Mesothelial cell of epicardium (in vitro differentiated cells): ENCODE results near the gene PDE6G. TPM values are rescaled to one million over a fixed set of nuclear protein-coding genes. Genes with fewer than 3 reads are reported as not detected.
A peak's percentile ranks its signal among the peaks of the same experiment; 100 is the strongest.

Source experiments
- DNase-seq, 2 experiments: peaks; one replicate each; pipeline ENCODE4 v3.0.0; 2021; ENCODE audit warnings: low spot score in 2 of 2; ENCODE audit not compliant: unreplicated experiment in 2 of 2
- H3K27ac Mint-ChIP-seq: 2 replicates; pipeline ENCODE4 v1.8.0; 2021; ENCODE audit warnings: mixed read lengths
- H3K27me3 Mint-ChIP-seq: 2 replicates; pipeline ENCODE4 v1.8.0; 2021; ENCODE audit warnings: low read depth, mixed read lengths
- H3K36me3 Mint-ChIP-seq: 2 replicates; pipeline ENCODE4 v1.8.0; 2021; ENCODE audit warnings: mixed read lengths
- H3K4me1 Mint-ChIP-seq: 2 replicates; pipeline ENCODE4 v1.8.0; 2021; ENCODE audit warnings: mixed read lengths
- H3K4me3 Mint-ChIP-seq: 2 replicates; pipeline ENCODE4 v1.8.0; 2021; ENCODE audit warnings: mild to moderate bottlenecking, moderate library complexity, mixed read lengths
- H3K9me3 Mint-ChIP-seq: 2 replicates; pipeline ENCODE4 v1.8.0; 2021; ENCODE audit warnings: mixed read lengths
- microRNA-seq: library from miRNA; unstranded; fragments of <30 nt; microRNA quantifications from one replicate; pipeline ENCODE4 v1.2.0, GENCODE V29; 2021; ENCODE audit warnings: inconsistent platforms, mixed read lengths
- total RNA-seq: library from RNA; stranded (reverse); gene quantifications from 3 replicates; pipeline ENCODE4 v1.2.1, GENCODE V29; 2021
- TF ChIP-seq, protein P1 (sequence below): fragments of 200-600 bp; sonication (generic); IDR thresholded peaks from one replicate; pipeline ENCODE4 v1.5.0; 2021; ENCODE audit warnings: antibody characterized with exemption; ENCODE audit not compliant: unreplicated experiment

Gene PDE6G
- total RNA-seq, 1 donor from 2014 or later, result 1.4 TPM

DNA sequence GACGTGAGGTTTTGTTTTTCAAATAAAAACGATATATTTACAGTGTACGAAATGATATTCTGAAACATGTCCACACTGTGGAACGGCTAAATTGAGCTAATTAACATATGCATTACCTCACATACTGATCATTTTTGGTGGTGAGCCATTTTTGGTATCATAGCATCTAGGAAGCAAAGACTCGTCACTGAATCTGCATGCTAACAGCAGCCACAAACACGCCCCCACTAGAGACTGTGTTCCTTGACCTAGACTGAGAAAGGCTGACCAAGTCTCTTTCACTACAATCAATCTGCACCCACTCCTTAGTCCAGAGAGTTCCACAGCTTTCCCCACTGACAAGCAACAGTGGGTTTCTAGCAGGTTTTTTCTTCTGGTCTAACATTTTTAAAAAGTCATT, 48.9 kb downstream of the PDE6G start:
- Mint-ChIP-seq H3K4me3 (no peak overlapping the region), H3K9me3 (no peaks in the 10 kb centered on the region), H3K27ac (no peak overlapping the region), H3K4me1 (no peaks in the 10 kb centered on the region), H3K36me3 (peaks cover 33% of the 10 kb centered on the region), H3K27me3 (no peaks in the 10 kb centered on the region)
- DNase-seq, result no peak
- TF ChIP-seq, protein P1, sequence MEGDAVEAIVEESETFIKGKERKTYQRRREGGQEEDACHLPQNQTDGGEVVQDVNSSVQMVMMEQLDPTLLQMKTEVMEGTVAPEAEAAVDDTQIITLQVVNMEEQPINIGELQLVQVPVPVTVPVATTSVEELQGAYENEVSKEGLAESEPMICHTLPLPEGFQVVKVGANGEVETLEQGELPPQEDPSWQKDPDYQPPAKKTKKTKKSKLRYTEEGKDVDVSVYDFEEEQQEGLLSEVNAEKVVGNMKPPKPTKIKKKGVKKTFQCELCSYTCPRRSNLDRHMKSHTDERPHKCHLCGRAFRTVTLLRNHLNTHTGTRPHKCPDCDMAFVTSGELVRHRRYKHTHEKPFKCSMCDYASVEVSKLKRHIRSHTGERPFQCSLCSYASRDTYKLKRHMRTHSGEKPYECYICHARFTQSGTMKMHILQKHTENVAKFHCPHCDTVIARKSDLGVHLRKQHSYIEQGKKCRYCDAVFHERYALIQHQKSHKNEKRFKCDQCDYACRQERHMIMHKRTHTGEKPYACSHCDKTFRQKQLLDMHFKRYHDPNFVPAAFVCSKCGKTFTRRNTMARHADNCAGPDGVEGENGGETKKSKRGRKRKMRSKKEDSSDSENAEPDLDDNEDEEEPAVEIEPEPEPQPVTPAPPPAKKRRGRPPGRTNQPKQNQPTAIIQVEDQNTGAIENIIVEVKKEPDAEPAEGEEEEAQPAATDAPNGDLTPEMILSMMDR, result no peak

DNA sequence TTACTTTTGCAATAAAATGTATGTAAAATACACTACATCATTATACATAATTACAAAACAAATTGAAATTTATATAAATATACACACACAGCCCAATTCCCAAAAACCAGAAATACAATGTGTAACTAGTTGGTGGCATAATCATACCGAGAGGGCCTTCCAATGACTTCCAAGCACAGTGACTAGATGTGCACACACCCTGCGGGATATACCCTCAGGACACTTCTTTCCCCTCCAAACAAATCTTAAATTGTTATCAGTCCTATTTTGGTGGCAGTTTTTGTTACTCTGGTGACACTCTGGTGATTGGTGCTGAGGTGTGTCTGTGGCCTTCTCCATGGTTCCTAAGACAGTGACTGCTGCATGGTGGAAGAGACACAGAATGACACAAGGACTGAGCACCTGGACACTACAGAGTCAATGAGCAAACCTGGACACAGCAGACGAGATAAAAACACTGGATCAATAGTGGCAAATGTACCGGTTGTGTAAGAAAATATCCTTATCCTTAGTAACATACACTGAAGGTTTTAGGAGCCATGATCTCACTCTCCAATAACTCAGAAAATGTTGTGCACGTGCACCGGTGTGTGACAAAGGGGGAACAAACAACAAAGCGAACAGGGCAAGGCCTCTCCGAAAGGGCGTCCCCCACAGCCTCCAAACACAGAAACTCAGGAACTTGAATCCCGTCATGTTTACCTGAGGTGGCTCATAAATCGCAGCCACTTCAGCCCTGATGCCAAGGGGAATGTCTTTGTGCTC, 52.3 kb downstream of the PDE6G start:
- H3K27ac Mint-ChIP-seq, result no peak overlapping the region
- TF ChIP-seq, protein P1, result no peak
- H3K9me3 Mint-ChIP-seq, result no peaks in the 10 kb centered on the region
- H3K36me3 Mint-ChIP-seq, result peaks cover 21% of the 10 kb centered on the region
- no peak for DNase-seq
- H3K27me3 Mint-ChIP-seq, result no peaks in the 10 kb centered on the region
- no peak overlapping the region for H3K4me3 Mint-ChIP-seq
- no peaks in the 10 kb centered on the region for H3K4me1 Mint-ChIP-seq

DNA sequence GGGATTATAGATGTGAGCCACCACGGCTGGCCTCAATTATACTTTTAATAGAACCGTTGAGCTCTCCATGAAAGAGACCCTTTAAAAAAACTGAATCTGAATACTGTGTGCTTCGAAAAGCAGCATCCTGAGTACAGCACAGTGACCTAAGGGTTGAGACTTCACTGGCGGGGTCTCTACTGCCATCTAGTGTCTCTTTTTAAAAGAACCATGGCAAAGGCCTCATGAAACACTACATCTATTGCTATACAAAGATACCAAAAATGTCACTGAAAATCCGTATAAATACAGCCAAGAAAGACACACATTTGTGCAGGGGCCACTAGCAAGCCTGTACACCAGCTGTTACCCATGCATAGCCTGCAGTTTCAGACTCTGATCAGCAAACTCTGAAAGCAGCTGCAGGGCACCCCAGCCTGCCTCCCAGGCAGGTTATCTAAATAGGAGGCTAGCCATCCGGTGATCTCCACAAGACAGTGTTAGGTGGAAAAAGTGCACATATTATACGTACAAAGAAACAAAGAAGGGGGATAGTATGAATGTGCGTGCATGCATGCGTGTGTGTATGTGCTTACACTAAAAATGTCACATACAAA, 54.7 kb downstream of the PDE6G start:
- no peak overlapping the region for H3K4me3 Mint-ChIP-seq
- TF ChIP-seq, protein P1, result peak; percentile 57
- H3K27ac Mint-ChIP-seq, result no peak overlapping the region
- H3K9me3 Mint-ChIP-seq, result no peaks in the 10 kb centered on the region
- H3K36me3 Mint-ChIP-seq, result peaks cover 23% of the 10 kb centered on the region
- no peak for DNase-seq
- no peaks in the 10 kb centered on the region for H3K4me1 Mint-ChIP-seq
- H3K27me3 Mint-ChIP-seq, result no peaks in the 10 kb centered on the region

Small RNA genes lying within 50 kb of the gene (microRNA-seq; reads per million reads assigned to microRNA genes)
- 0.88 reads per million for gene MIR6786

Other genes starting within 250 kb of the PDE6G start
- gene ACTG1, start 143.7 kb downstream of the PDE6G start, total RNA-seq, result 4,391 to 4,678 TPM (median 4,589 TPM) in 3 replicates
- gene FSCN2, start 128.2 kb downstream of the PDE6G start, total RNA-seq, result 13.0 to 17.3 TPM (median 13.3 TPM) in 3 replicates
- 35.4 to 37.2 TPM (median 36.0 TPM) in 3 replicates for gene FAAP100, start 104.2 kb downstream of the PDE6G start, total RNA-seq
- 93.3 to 102 TPM (median 94.5 TPM) in 3 replicates for gene NPLOC4, start 19.4 kb downstream of the PDE6G start, total RNA-seq
- 2.9 to 3.7 TPM (median 3.1 TPM) in 3 replicates for gene TSPAN10, start 19.3 kb downstream of the PDE6G start, total RNA-seq
- 23.9 to 26.5 TPM (median 25.7 TPM) in 3 replicates for gene OXLD1, start 10.1 kb upstream of the PDE6G start, total RNA-seq
- 16.3 to 19.6 TPM (median 17.5 TPM) in 3 replicates for gene CCDC137, start 10.2 kb upstream of the PDE6G start, total RNA-seq
- gene ARL16, start 27.3 kb upstream of the PDE6G start, total RNA-seq, result 42.8 to 44.7 TPM (median 44.5 TPM) in 3 replicates
- 114 to 122 TPM (median 119 TPM) in 3 replicates for gene HGS, start 27.5 kb upstream of the PDE6G start, total RNA-seq
- 53.9 to 56.7 TPM (median 54.1 TPM) in 3 replicates for gene MRPL12, start 46.8 kb upstream of the PDE6G start, total RNA-seq
- gene SLC25A10, start 55.7 kb upstream of the PDE6G start, total RNA-seq, result 13.2 to 15.7 TPM (median 15.2 TPM) in 3 replicates
- gene GCGR, start 147.6 kb upstream of the PDE6G start, total RNA-seq, result 0.18 to 0.74 TPM (median 0.66 TPM) in 3 replicates
- gene MCRIP1, start 176.7 kb upstream of the PDE6G start, total RNA-seq, result 96.2 to 104 TPM (median 103 TPM) in 3 replicates
- gene PPP1R27, start 178.5 kb upstream of the PDE6G start, total RNA-seq, result 0.35 TPM in 1 of 3 replicates, not detected in the others
- 405 to 433 TPM (median 421 TPM) in 3 replicates for gene P4HB, start 204.0 kb upstream of the PDE6G start, total RNA-seq
- gene ARHGDIA, start 214.8 kb upstream of the PDE6G start, total RNA-seq, result 258 to 275 TPM (median 268 TPM) in 3 replicates
- gene ALYREF, start 235.0 kb upstream of the PDE6G start, total RNA-seq, result 78.5 to 86.1 TPM (median 79.5 TPM) in 3 replicates
- 103 to 115 TPM (median 108 TPM) in 3 replicates for gene ANAPC11, start 235.2 kb upstream of the PDE6G start, total RNA-seq
- 0.75 to 1.7 TPM (median 1.2 TPM) in 3 replicates for gene NPB, start 245.7 kb upstream of the PDE6G start, total RNA-seq